WTC11 (cell line): Measurements from ENCODE around the gene CSNK2A1. TPM values are rescaled to one million over a fixed set of nuclear protein-coding genes. Genes with fewer than 3 reads are reported as not detected.

Source experiments
- ATAC-seq: fragments of 200-7000 bp; cut with Tn5 transposase; 2 replicates; pipeline ENCODE4 v1.10.0; 2021; ENCODE audit warnings: mild to moderate bottlenecking, moderate library complexity
- CTCF ChIA-PET: fragments of 300-600 bp; sonication (Branson Sonifier 250); formaldehyde crosslinking; loops from one replicate; lab custom pipeline; 2021; ENCODE audit warnings: antibody characterized with exemption; lab: Charles Lee
- POLR2A ChIA-PET: fragments of 350-600 bp; sonication (Branson Sonifier 250); formaldehyde crosslinking; loops from one replicate; lab custom pipeline; 2021; ENCODE audit warnings: antibody characterized with exemption; lab: Charles Lee
- DNase-seq: peaks from one replicate; pipeline ENCODE4 v3.0.0; 2021; ENCODE audit warnings: low spot score
- H3K27ac Mint-ChIP-seq: 2 replicates; pipeline ENCODE4 v1.8.0; 2021; ENCODE audit warnings: mixed read lengths
- H3K27me3 Mint-ChIP-seq: 2 replicates; pipeline ENCODE4 v1.8.0; 2021; ENCODE audit warnings: low read depth, mild to moderate bottlenecking, moderate library complexity, mixed read lengths
- H3K36me3 Mint-ChIP-seq: 2 replicates; pipeline ENCODE4 v1.8.0; 2021; ENCODE audit warnings: mixed read lengths
- H3K4me1 Mint-ChIP-seq: 2 replicates; pipeline ENCODE4 v1.8.0; 2022; ENCODE audit warnings: mixed read lengths
- H3K4me3 Mint-ChIP-seq: 2 replicates; pipeline ENCODE4 v1.8.0; 2021; ENCODE audit warnings: mild to moderate bottlenecking, moderate library complexity, mixed read lengths
- H3K9me3 Mint-ChIP-seq: 2 replicates; pipeline ENCODE4 v1.8.0; 2021; ENCODE audit warnings: mixed read lengths
- AFF4 ChIP-seq: sonication (generic); formaldehyde crosslinking; IDR thresholded peaks from 2 replicates; pipeline ENCODE4 v1.8.1; 2023; ENCODE audit warnings: mild to moderate bottlenecking, missing genetic modification reagents, borderline replicate concordance
- CTCF ChIP-seq: fragments of 200-600 bp; IDR thresholded peaks from 2 replicates; pipeline ENCODE4 v1.8.0; 2022; ENCODE audit warnings: antibody characterized with exemption
- E2F4 ChIP-seq: sonication (generic); formaldehyde crosslinking; IDR thresholded peaks from 2 replicates; pipeline ENCODE4 v1.8.1; 2022; ENCODE audit warnings: low read depth, mild to moderate bottlenecking, moderate library complexity, missing genetic modification reagents, borderline replicate concordance
- ERG ChIP-seq: fragments of 250-450 bp; sonication (Bioruptor Pico); IDR thresholded peaks from 2 replicates; pipeline ENCODE4 v1.8.0; 2021; ENCODE audit warnings: mild to moderate bottlenecking
- GABPB1 ChIP-seq: sonication (generic); formaldehyde crosslinking; IDR thresholded peaks from 2 replicates; pipeline ENCODE4 v1.8.1; 2023; ENCODE audit warnings: mild to moderate bottlenecking, missing genetic modification reagents
- GRHL2 ChIP-seq: fragments of 250-450 bp; sonication (Bioruptor Pico); IDR thresholded peaks from 2 replicates; pipeline ENCODE4 v1.8.0; 2022; ENCODE audit warnings: mild to moderate bottlenecking, moderate library complexity; ENCODE audit not compliant: insufficient replicate concordance, severe bottlenecking
- HMGA2 ChIP-seq: fragments of 250-450 bp; sonication (Bioruptor Pico); IDR thresholded peaks from 2 replicates; pipeline ENCODE4 v1.4.0; 2021; ENCODE audit warnings: mild to moderate bottlenecking, moderate library complexity
- PRRX2 ChIP-seq: fragments of 250-450 bp; sonication (Bioruptor Pico); IDR thresholded peaks from 2 replicates; pipeline ENCODE4 v1.8.0; 2021; ENCODE audit warnings: mild to moderate bottlenecking
- SMAD4 ChIP-seq: sonication (generic); formaldehyde crosslinking; IDR thresholded peaks from 2 replicates; pipeline ENCODE4 v1.8.0; 2022; ENCODE audit warnings: mild to moderate bottlenecking, missing genetic modification reagents
- SOX15 ChIP-seq: fragments of 250-450 bp; sonication (Bioruptor Pico); IDR thresholded peaks from 2 replicates; pipeline ENCODE4 v1.9.0; 2021; ENCODE audit warnings: mild to moderate bottlenecking
- TEAD1 ChIP-seq: sonication (generic); formaldehyde crosslinking; IDR thresholded peaks from 2 replicates; pipeline ENCODE4 v1.8.0; 2022; ENCODE audit warnings: mild to moderate bottlenecking, missing genetic modification reagents
- ZNF416 ChIP-seq: fragments of 250-450 bp; sonication (Bioruptor Pico); IDR thresholded peaks from 2 replicates; pipeline ENCODE4 v1.9.0; 2021; ENCODE audit warnings: mild to moderate bottlenecking, inconsistent platforms
- ZNF512 ChIP-seq: sonication (generic); formaldehyde crosslinking; IDR thresholded peaks from 2 replicates; pipeline ENCODE4 v1.8.1; 2022; ENCODE audit warnings: missing genetic modification reagents, borderline replicate concordance
- ZNF671 ChIP-seq: fragments of 250-450 bp; sonication (Bioruptor Pico); IDR thresholded peaks from 2 replicates; pipeline ENCODE4 v1.8.0; 2021; ENCODE audit warnings: mild to moderate bottlenecking
- total RNA-seq: library from RNA; stranded (reverse); gene quantifications from 3 replicates; pipeline ENCODE4 v1.2.3, GENCODE V29; 2021
- TF ChIP-seq, protein P1 (sequence below): sonication (generic); formaldehyde crosslinking; IDR thresholded peaks from 2 replicates; pipeline ENCODE4 v1.8.0; 2023; ENCODE audit warnings: missing genetic modification reagents
- TF ChIP-seq, protein P2 (sequence below): fragments of 250-450 bp; sonication (Bioruptor Pico); IDR thresholded peaks from 2 replicates; pipeline ENCODE4 v1.9.0; 2021; ENCODE audit warnings: mild to moderate bottlenecking
- TF ChIP-seq, protein P3 (sequence below): sonication (generic); formaldehyde crosslinking; IDR thresholded peaks from 2 replicates; pipeline ENCODE4 v1.8.1; 2022; ENCODE audit warnings: mild to moderate bottlenecking, missing genetic modification reagents, moderate library complexity, borderline replicate concordance
- TF ChIP-seq, protein P4 (sequence below): sonication (generic); formaldehyde crosslinking; IDR thresholded peaks from 2 replicates; pipeline ENCODE4 v1.8.0; 2022; ENCODE audit warnings: mild to moderate bottlenecking, missing genetic modification reagents
- TF ChIP-seq, protein P5 (sequence below): sonication (generic); formaldehyde crosslinking; IDR thresholded peaks from 2 replicates; pipeline ENCODE4 v1.8.1; 2022; ENCODE audit warnings: mild to moderate bottlenecking, moderate library complexity, missing genetic modification reagents
- TF ChIP-seq, protein P6 (sequence below): sonication (generic); formaldehyde crosslinking; IDR thresholded peaks from 2 replicates; pipeline ENCODE4 v1.8.1; 2023; ENCODE audit warnings: mild to moderate bottlenecking, missing genetic modification reagents, moderate library complexity

CSNK2A1 gene
- total RNA-seq, 1 experiment from 2014 or later = 235 TPM

GRCh38 chr20:548906-549305, 5.3 kb upstream of the CSNK2A1 start:
- peaks cover 7% of the 10 kb centered on the region for H3K9me3 Mint-ChIP-seq
- DNase-seq (no peak), ATAC-seq (no peak)
- peaks cover 43% of the 10 kb centered on the region for H3K27me3 Mint-ChIP-seq
- H3K4me3 Mint-ChIP-seq = no peak overlapping the region
- CTCF ChIA-PET = interaction anchor here (0.6 to 1.1 kb wide), 3 partner anchors 91 to 293 kb away, joined by 3 to 5 read pairs (median 3); no protein-coding TSS in a partner anchor
- no peak overlapping the region for H3K27ac Mint-ChIP-seq
- POLR2A ChIA-PET = no interaction called here
- H3K4me1 Mint-ChIP-seq = peaks cover 7% of the 10 kb centered on the region
- H3K36me3 Mint-ChIP-seq = no peaks in the 10 kb centered on the region
- TF ChIP-seq SMAD4 (CRISPR knock-in tag) (no peak), E2F4 (no peak), ZNF512 (CRISPR knock-in tag) (no peak), SOX15 (no peak), GRHL2 (CRISPR knock-in tag) (no peak), CTCF (no peak), ZNF416 (CRISPR knock-in tag) (no peak)
- TF ChIP-seq, protein P1, sequence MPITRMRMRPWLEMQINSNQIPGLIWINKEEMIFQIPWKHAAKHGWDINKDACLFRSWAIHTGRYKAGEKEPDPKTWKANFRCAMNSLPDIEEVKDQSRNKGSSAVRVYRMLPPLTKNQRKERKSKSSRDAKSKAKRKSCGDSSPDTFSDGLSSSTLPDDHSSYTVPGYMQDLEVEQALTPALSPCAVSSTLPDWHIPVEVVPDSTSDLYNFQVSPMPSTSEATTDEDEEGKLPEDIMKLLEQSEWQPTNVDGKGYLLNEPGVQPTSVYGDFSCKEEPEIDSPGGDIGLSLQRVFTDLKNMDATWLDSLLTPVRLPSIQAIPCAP (CRISPR knock-in tag) = no peak
- TF ChIP-seq, protein P2, sequence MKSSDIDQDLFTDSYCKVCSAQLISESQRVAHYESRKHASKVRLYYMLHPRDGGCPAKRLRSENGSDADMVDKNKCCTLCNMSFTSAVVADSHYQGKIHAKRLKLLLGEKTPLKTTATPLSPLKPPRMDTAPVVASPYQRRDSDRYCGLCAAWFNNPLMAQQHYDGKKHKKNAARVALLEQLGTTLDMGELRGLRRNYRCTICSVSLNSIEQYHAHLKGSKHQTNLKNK (CRISPR knock-in tag) = no peak
- TF ChIP-seq, protein P3, sequence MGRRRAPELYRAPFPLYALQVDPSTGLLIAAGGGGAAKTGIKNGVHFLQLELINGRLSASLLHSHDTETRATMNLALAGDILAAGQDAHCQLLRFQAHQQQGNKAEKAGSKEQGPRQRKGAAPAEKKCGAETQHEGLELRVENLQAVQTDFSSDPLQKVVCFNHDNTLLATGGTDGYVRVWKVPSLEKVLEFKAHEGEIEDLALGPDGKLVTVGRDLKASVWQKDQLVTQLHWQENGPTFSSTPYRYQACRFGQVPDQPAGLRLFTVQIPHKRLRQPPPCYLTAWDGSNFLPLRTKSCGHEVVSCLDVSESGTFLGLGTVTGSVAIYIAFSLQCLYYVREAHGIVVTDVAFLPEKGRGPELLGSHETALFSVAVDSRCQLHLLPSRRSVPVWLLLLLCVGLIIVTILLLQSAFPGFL = no peak
- TF ChIP-seq, protein P4, sequence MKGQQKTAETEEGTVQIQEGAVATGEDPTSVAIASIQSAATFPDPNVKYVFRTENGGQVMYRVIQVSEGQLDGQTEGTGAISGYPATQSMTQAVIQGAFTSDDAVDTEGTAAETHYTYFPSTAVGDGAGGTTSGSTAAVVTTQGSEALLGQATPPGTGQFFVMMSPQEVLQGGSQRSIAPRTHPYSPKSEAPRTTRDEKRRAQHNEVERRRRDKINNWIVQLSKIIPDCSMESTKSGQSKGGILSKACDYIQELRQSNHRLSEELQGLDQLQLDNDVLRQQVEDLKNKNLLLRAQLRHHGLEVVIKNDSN = no peak
- TF ChIP-seq, protein P5, sequence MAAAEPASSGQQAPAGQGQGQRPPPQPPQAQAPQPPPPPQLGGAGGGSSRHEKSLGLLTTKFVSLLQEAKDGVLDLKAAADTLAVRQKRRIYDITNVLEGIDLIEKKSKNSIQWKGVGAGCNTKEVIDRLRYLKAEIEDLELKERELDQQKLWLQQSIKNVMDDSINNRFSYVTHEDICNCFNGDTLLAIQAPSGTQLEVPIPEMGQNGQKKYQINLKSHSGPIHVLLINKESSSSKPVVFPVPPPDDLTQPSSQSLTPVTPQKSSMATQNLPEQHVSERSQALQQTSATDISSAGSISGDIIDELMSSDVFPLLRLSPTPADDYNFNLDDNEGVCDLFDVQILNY (CRISPR knock-in tag) = no peak
- TF ChIP-seq, protein P6, sequence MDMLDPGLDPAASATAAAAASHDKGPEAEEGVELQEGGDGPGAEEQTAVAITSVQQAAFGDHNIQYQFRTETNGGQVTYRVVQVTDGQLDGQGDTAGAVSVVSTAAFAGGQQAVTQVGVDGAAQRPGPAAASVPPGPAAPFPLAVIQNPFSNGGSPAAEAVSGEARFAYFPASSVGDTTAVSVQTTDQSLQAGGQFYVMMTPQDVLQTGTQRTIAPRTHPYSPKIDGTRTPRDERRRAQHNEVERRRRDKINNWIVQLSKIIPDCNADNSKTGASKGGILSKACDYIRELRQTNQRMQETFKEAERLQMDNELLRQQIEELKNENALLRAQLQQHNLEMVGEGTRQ (CRISPR knock-in tag) = no peak
- TF ChIP-seq, all 79 proteins: peak for 0

GRCh38 chr20:547394-547793, 3.8 kb upstream of the CSNK2A1 start:
- POLR2A ChIA-PET = interaction anchor here (0.5 kb wide), 1 partner anchor 54 kb away, joined by 6 read pairs; no protein-coding TSS in a partner anchor
- Mint-ChIP-seq H3K4me3 (no peak overlapping the region), H3K36me3 (peaks cover 4% of the 10 kb centered on the region), H3K27ac (no peak overlapping the region), H3K4me1 (peaks cover 13% of the 10 kb centered on the region), H3K9me3 (peaks cover 7% of the 10 kb centered on the region), H3K27me3 (peaks cover 44% of the 10 kb centered on the region)
- CTCF ChIA-PET = no interaction called here
- ATAC-seq = no peak
- DNase-seq = no peak
- TF ChIP-seq PRRX2 (CRISPR knock-in tag) = no peak
- TF ChIP-seq TEAD1 (CRISPR knock-in tag) = no peak
- no peak for TF ChIP-seq ERG (CRISPR knock-in tag)
- TF ChIP-seq HMGA2 (CRISPR knock-in tag) = no peak
- no peak for TF ChIP-seq ZNF416 (CRISPR knock-in tag)
- no peak for TF ChIP-seq GABPB1 (CRISPR knock-in tag)
- TF ChIP-seq ZNF671 (CRISPR knock-in tag) = no peak
- TF ChIP-seq AFF4 (CRISPR knock-in tag) = no peak
